BJ (cell line): ENCODE measurements around the gene RABL6. TPM values are rescaled to one million over a fixed set of nuclear protein-coding genes. Genes with fewer than 3 reads are reported as not detected.

ENCODE experiments used
- CTCF ChIA-PET: fragments of 350-600 bp; formaldehyde crosslinking; extraction: SDS; loops from one replicate; lab custom pipeline; 2021; ENCODE audit warnings: antibody characterized with exemption, inconsistent platforms; lab: Yijun Ruan, JAX
- POLR2A ChIA-PET: fragments of 300-600 bp; sonication (Branson Sonifier 250); formaldehyde crosslinking; extraction: SDS; loops from one replicate; lab custom pipeline; 2021; ENCODE audit warnings: antibody characterized with exemption; lab: Charles Lee
- DNase-seq: peaks from one replicate; pipeline ENCODE4 v3.0.0-alpha.2; 2011; ENCODE audit warnings: low read depth
- H3K27me3 ChIP-seq: 2 replicates; pipeline ENCODE4 v1.6.0; 2011; ENCODE audit warnings: low read length; ENCODE audit not compliant: control insufficient read depth, insufficient read depth
- H3K36me3 ChIP-seq: 2 replicates; pipeline ENCODE4 v1.5.1; 2011; ENCODE audit warnings: low read length; ENCODE audit not compliant: control insufficient read depth, insufficient read depth
- H3K4me3 ChIP-seq: 2 replicates; pipeline ENCODE4 v1.5.1; 2011; ENCODE audit warnings: low read depth, mild to moderate bottlenecking, control low read depth, low read length
- polyA plus RNA-seq: library from polyadenylated mRNA; depleted of rRNA; stranded (reverse); fragments of >200 nt; gene quantifications from 2 replicates; pipeline ENCODE4 v1.2.3, GENCODE V29; 2011
- TF ChIP-seq, protein P1 (sequence below): IDR thresholded peaks from 2 replicates; pipeline ENCODE4 v1.5.1; 2011; ENCODE audit warnings: low read depth, mild to moderate bottlenecking, control low read depth, inconsistent platforms, low read length, moderate library complexity; ENCODE audit not compliant: insufficient read depth

RABL6 gene
- polyA plus RNA-seq, 1 experiment, result 60.2 TPM

DNA sequence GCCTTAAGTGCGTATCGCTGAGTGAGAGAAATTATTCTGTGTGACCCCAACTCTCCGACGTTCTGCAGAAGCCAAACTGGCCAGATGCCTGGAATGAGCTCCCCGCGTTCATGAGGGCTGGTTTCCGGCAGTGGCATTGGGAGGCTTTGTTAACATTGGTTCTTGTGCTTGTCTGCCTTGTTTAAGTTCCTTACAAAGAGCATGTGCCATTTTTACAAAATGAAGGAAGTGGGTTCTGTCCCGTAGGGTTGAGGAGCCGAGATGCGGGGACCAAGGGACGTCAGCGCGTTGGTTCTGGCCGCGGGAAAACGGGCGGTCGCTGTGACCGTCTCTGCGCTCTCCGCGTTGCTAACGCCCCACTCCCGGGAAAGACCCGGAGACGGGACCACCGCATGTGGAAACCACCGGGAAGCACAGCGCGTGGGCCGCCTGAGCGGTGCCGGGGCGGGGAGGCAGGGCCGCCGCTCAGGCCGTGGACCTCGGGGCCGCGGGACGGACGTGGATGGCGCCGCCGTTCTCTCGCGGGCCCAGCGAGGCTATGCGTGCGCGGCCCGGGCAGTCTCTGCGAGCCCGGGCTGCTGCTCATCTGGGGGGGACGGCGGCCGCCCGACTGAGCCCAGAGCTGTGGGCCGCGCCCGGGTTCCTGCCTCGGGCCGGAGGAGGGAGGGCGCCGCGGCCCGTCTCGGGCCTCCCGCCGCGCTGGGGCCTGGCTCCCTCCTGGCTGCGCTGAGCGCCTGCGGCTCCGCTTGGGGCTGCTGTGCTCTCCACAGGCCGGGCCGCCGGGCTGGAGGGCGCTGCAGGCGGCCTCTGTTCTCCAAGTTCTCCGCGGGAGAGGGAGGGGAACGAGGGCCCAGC is 13.4 kb downstream of the RABL6 start:
- ChIA-PET CTCF (interaction anchor here (1.1 kb wide), 1 partner anchor 21 kb away, joined by 3 read pairs; the partner anchor contains the start of gene AJM1), POLR2A (no interaction called here)
- Histone ChIP-seq H3K36me3 (peaks cover 17% of the 10 kb centered on the region), H3K4me3 (no peak overlapping the region), H3K27me3 (no peaks in the 10 kb centered on the region)
- TF ChIP-seq, protein P1, sequence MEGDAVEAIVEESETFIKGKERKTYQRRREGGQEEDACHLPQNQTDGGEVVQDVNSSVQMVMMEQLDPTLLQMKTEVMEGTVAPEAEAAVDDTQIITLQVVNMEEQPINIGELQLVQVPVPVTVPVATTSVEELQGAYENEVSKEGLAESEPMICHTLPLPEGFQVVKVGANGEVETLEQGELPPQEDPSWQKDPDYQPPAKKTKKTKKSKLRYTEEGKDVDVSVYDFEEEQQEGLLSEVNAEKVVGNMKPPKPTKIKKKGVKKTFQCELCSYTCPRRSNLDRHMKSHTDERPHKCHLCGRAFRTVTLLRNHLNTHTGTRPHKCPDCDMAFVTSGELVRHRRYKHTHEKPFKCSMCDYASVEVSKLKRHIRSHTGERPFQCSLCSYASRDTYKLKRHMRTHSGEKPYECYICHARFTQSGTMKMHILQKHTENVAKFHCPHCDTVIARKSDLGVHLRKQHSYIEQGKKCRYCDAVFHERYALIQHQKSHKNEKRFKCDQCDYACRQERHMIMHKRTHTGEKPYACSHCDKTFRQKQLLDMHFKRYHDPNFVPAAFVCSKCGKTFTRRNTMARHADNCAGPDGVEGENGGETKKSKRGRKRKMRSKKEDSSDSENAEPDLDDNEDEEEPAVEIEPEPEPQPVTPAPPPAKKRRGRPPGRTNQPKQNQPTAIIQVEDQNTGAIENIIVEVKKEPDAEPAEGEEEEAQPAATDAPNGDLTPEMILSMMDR, result no peak
- no peak for DNase-seq

DNA sequence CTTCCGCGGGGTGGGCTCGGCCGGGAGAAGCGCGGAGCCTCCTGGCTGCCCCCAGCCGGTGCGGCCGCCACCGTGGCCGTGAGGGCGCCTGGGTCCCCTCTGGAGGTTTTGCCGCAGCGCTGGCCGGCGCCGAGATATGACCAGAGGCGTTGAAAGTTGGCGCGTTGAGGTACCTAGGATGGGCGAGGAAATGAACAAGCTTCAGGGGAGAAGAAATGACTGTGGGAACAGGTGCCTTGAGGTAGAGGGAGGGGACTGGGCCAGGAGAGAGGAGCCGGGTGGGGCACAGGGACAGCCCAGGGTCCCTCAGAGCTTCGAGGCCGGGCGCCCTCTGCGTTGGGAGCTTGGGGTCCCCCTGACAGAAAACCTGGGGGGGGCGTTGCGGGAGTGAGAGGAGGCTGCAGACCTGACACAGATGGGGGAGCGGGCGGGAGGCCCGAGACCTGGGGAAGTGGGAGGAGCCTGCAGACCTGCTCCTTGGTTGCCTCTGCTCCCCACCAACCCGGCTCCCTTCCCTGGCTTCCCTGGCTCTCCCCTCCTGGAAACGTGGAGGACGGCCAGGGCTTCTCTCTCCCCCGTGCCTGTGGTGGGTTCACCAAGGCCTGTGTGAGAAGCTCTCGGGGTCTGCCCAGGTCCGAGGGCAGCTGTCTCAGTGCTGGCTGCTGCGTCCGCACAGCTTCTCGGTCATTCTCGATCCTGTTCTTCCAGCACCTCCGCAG is 14.2 kb downstream of the RABL6 start:
- Histone ChIP-seq H3K36me3 (peaks cover 20% of the 10 kb centered on the region), H3K27me3 (no peaks in the 10 kb centered on the region), H3K4me3 (no peak overlapping the region)
- ChIA-PET POLR2A (interaction anchor here (0.6 kb wide), 1 partner anchor 12 kb away, joined by 6 read pairs; no protein-coding TSS in a partner anchor), CTCF (interaction anchor here (0.8 to 5.3 kb wide), 2 partner anchors 20 to 23 kb away, joined by 3 to 21 read pairs; partner anchors contain the start of gene AJM1)
- no peak for DNase-seq
- TF ChIP-seq, protein P1, result no peak

DNA sequence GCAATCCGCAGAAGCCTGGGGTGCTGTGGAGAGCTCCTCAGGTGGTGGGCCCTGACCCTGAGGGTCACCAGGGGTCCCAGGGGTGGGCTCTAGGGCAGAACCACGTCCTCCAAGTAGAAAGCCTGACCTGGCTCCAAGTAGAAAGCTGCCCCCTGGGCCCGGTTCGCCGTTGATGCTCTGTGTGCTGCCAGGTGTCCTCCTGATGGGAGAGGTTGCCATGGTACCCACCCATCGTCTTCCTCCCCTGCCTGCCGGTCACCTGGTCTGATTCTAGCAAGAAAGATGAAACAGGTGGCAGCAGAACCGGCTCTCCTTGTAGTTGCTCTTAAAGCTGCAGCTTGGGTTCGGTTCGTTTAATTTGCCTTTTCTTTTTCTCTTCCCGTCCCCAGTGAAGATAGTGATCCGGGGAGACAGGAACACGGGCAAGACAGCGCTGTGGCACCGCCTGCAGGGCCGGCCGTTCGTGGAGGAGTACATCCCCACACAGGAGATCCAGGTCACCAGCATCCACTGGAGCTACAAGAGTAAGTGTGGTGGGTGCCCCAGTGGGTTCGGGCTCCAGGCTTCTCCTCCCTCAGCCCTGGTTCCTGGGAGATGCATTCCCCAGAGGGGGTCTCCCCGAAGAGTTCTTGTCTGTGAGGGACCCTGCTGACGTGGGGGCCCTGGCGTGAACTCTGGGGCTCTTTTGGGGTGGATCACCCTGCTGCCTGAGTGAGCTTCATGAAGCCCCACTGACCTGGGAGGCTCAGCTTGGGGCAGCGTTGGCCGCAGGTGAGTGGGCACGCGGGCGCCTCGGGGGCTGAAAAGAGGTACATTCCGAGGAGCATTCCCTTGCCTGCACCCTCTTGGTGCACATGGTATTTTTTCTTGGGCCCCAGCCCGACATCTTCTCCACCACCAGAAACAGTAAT is 15.6 kb downstream of the RABL6 start:
- no peaks in the 10 kb centered on the region for H3K27me3 ChIP-seq
- CTCF ChIA-PET, result interaction anchor here (5.3 kb wide), 1 partner anchor 19 kb away, joined by 21 read pairs; the partner anchor contains the start of gene AJM1
- H3K4me3 ChIP-seq, result no peak overlapping the region
- peaks cover 30% of the 10 kb centered on the region for H3K36me3 ChIP-seq
- POLR2A ChIA-PET, result interaction anchor here (0.6 kb wide), 1 partner anchor 11 kb away, joined by 6 read pairs; no protein-coding TSS in a partner anchor
- DNase-seq, result no peak
- TF ChIP-seq, protein P1, result no peak

DNA sequence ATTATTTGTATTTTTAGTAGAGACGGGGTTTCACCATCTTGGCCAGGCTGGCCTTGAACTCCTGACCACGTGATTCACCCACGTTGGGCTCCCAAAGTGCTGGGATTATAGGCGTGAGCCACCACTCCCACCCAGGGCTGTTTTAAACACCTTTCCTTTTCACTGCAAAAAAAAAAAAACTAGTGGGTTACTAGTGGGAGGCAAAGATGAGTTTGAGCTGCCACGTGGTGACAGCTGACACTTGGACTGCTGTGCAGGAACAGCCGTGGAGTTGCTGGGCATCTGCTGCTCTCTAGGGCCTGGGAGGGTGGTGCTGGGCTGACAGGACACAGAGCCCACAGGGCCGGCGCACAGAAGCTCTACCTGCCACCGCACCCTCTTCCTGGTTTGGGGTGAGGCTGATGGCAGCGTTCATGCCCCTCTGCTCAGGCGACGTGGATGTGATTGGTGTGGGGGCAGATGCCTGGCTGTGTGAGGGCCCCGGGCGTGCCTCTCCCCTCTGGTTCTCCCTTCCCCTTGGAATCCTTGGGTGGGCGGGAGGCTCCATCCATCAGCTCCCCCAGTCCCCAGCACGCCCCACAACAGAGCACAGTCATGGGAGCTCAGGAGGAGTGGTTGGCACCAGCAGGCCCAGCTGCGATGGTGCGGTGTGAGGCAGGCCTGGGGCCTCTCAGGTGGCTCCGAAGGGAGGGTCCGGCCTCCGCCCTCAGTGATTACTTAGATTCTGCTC is 16.9 kb downstream of the RABL6 start:
- CTCF ChIA-PET, result interaction anchor here (0.6 to 5.3 kb wide), 2 partner anchors 18 to 135 kb away, joined by 3 to 21 read pairs; partner anchors contain the start of gene AJM1
- Histone ChIP-seq H3K4me3 (no peak overlapping the region), H3K36me3 (peaks cover 32% of the 10 kb centered on the region), H3K27me3 (no peaks in the 10 kb centered on the region)
- DNase-seq, result no peak
- TF ChIP-seq, protein P1, result no peak
- POLR2A ChIA-PET, result no interaction called here
